HepG2 (cell line): ENCODE data around the gene S1PR2. TPM values are rescaled to one million over a fixed set of nuclear protein-coding genes. Genes with fewer than 3 reads are reported as not detected.

Experiments
- BCL3 ChIP-seq: sonication (generic); formaldehyde crosslinking; IDR thresholded peaks from 2 replicates; pipeline ENCODE4 v1.5.1; 2020; ENCODE audit warnings: mild to moderate bottlenecking, missing genetic modification reagents, moderate library complexity
- BRF2 ChIP-seq: sonication (generic); formaldehyde crosslinking; IDR thresholded peaks from 2 replicates; pipeline ENCODE4 v1.8.1; 2022; ENCODE audit warnings: mild to moderate bottlenecking, missing genetic modification reagents
- CREB3 ChIP-seq: sonication (generic); formaldehyde crosslinking; IDR thresholded peaks from 2 replicates; pipeline ENCODE4 v1.5.0; 2020; ENCODE audit warnings: missing genetic modification reagents
- GPN1 ChIP-seq: sonication (generic); formaldehyde crosslinking; IDR thresholded peaks from 2 replicates; pipeline ENCODE4 v1.5.1; 2020; ENCODE audit warnings: missing genetic modification reagents, borderline replicate concordance
- KAT7 ChIP-seq: IDR thresholded peaks from 2 replicates; pipeline ENCODE4 v1.6.1; 2018; ENCODE audit warnings: borderline replicate concordance, missing compliant biosample characterization
- PLSCR1 ChIP-seq: sonication (generic); formaldehyde crosslinking; IDR thresholded peaks from 2 replicates; pipeline ENCODE4 v1.5.0; 2020; ENCODE audit warnings: missing genetic modification reagents, mild to moderate bottlenecking, borderline replicate concordance
- TCF12 ChIP-seq, 2 experiments: fragments of 450-650 bp in 1 of 2; sonication (generic) in 1 of 2; formaldehyde crosslinking in 1 of 2; IDR thresholded peaks; 2 replicates each; pipeline versions ENCODE4 v1.6.1 to v1.8.0; 2017 to 2022; ENCODE audit warnings: antibody characterized with exemption in 1 of 2, mild to moderate bottlenecking in 1 of 2, missing genetic modification reagents in 1 of 2, moderate library complexity in 1 of 2
- ZBTB37 ChIP-seq: sonication (generic); formaldehyde crosslinking; IDR thresholded peaks from 2 replicates; pipeline ENCODE4 v1.4.0; 2020; ENCODE audit warnings: mild to moderate bottlenecking, missing genetic modification reagents
- ZBTB46 ChIP-seq: sonication (generic); formaldehyde crosslinking; IDR thresholded peaks from 2 replicates; pipeline ENCODE4 v1.4.0; 2020; ENCODE audit warnings: mild to moderate bottlenecking, missing genetic modification reagents, borderline replicate concordance
- ZMAT5 ChIP-seq: sonication (generic); formaldehyde crosslinking; IDR thresholded peaks from 2 replicates; pipeline ENCODE4 v1.5.0; 2020; ENCODE audit warnings: mild to moderate bottlenecking, low read depth, missing genetic modification reagents, borderline replicate concordance
- ZNF609 ChIP-seq: sonication (generic); formaldehyde crosslinking; IDR thresholded peaks from 2 replicates; pipeline ENCODE4 v1.4.0; 2020; ENCODE audit warnings: mild to moderate bottlenecking, missing genetic modification reagents, borderline replicate concordance
- ZNF747 ChIP-seq: sonication (generic); formaldehyde crosslinking; IDR thresholded peaks from 2 replicates; pipeline ENCODE4 v1.8.1; 2023; ENCODE audit warnings: missing genetic modification reagents, mild to moderate bottlenecking, borderline replicate concordance
- polyA plus RNA-seq, 8 experiments: library from polyadenylated mRNA; depleted of rRNA in 3 of 8; stranded (reverse) in 7 of 8; unstranded in 1 of 8; fragments of >200 nt; fragmentation: Illumina TruSeq in 4 of 8; extraction: Trizol in 4 of 8; gene quantifications; 2 replicates each; pipeline versions ENCODE4 v1.2.1 to v1.2.3, GENCODE V29; 2011 to 2016; ENCODE audit warnings: low read depth in 4 of 8, missing spikeins in 1 of 8, mixed read lengths in 1 of 8; ENCODE audit not compliant: insufficient read depth in 1 of 8
- total RNA-seq, 5 experiments: library from RNA; depleted of rRNA; stranded (reverse); fragments of >200 nt; fragmentation: Illumina TruSeq; extraction: Trizol; gene quantifications; 2 replicates each; pipeline ENCODE4 v1.2.3, GENCODE V29; 2016; ENCODE audit warnings: low read depth in 1 of 5

The S1PR2 gene
- total and polyA plus RNA-seq, 2 of the 13 experiments (the other 11 are each of a cell fraction or from before 2014, with no cell fraction given) = 0.91 to 1.3 TPM

GRCh38 chr19:10251792-10252694, 20.9 kb upstream of the S1PR2 start, which contains the start of gene MRPL4 (continued):
- TF ChIP-seq ZNF609 (CRISPR knock-in tag) (no peak), BCL3 (CRISPR knock-in tag) (peak; percentile 85), BRF2 (CRISPR knock-in tag) (peak; percentile 86; the same call in 1 of the 2 replicates), GPN1 (CRISPR knock-in tag) (peak; percentile 38; the same call in 1 of the 2 replicates), CREB3 (CRISPR knock-in tag) (peak; percentile 88), PLSCR1 (CRISPR knock-in tag) (no peak), ZMAT5 (CRISPR knock-in tag) (no peak), ZNF747 (CRISPR knock-in tag) (peak; percentile 81; the same call in 1 of the 2 replicates), ZBTB37 (CRISPR knock-in tag) (no peak), ZBTB46 (CRISPR knock-in tag) (no peak), KAT7 (CRISPR knock-in tag) (peak; percentile 93; the same call in 1 of the 2 replicates), TCF12 (IDR thresholded peaks at IDR 0.05) (no peak), TCF12 (CRISPR knock-in tag; IDR thresholded peaks at IDR 0.05) (no peak)
